Measurements from ENCODE around the gene NAPG.

GRCh38 chr18:10514082-10514481 lies 11.7 kb upstream of the NAPG start:
- no peak for TF ChIP-seq POLR2A (IDR thresholded peaks at IDR 0.05; ENCODE audit: low read depth, low read length)
- no peak for TF ChIP-seq JUN (IDR thresholded peaks at IDR 0.05; ENCODE audit: borderline replicate concordance, insufficient read depth, insufficient read length, low read depth)
- TF ChIP-seq EZH2 (IDR thresholded peaks at IDR 0.05; ENCODE audit: borderline replicate concordance, low read depth, low read length, severe bottlenecking), result no peak
- no peak for TF ChIP-seq POLR2AphosphoS5 (IDR thresholded peaks at IDR 0.05; ENCODE audit: insufficient read depth, low read depth, low read length)
